CD14-positive monocyte (primary cell): ENCODE data around the gene CDK5RAP2. TPM values are rescaled to one million over a fixed set of nuclear protein-coding genes. Genes with fewer than 3 reads are reported as not detected.

Experiments
- DNase-seq, 3 donors: peaks; one replicate each; pipeline ENCODE4 v3.0.0-alpha.2; 2011 to 2022
- H2AFZ ChIP-seq: 2 replicates; pipeline ENCODE4 v1.6.0; 2012; ENCODE audit warnings: mild to moderate bottlenecking, low read depth, low read length, inconsistent platforms; ENCODE audit not compliant: insufficient read depth, poor library complexity, severe bottlenecking
- H3K27ac ChIP-seq, 2 donors: 1 replicate in 1 of 2; 2 replicates in 1 of 2; pipeline ENCODE4 v1.5.1; 2012 to 2013; ENCODE audit warnings: low read length in 2 of 2, control low read depth in 1 of 2, inconsistent platforms in 1 of 2, low read depth in 1 of 2, mild to moderate bottlenecking in 1 of 2
- H3K27me3 ChIP-seq, 2 donors: one replicate each; pipeline versions ENCODE4 v1.6.0 to v1.6.1; 2011 to 2013; ENCODE audit warnings: low read length in 2 of 2; ENCODE audit not compliant: control insufficient read depth in 2 of 2, insufficient read depth in 2 of 2
- H3K36me3 ChIP-seq, 2 donors: replicated peaks in 1 of 2; 1 replicate in 1 of 2; 2 replicates in 1 of 2; pipeline versions ENCODE4 v1.5.1 to v1.6.1; 2012 to 2013; ENCODE audit warnings: low read length in 2 of 2, control low read depth in 1 of 2, inconsistent platforms in 1 of 2, mild to moderate bottlenecking in 1 of 2; ENCODE audit not compliant: insufficient read depth in 2 of 2, control insufficient read depth in 1 of 2
- H3K4me1 ChIP-seq, 2 donors: 1 replicate in 1 of 2; 2 replicates in 1 of 2; pipeline versions ENCODE4 v1.5.1 to v1.6.1; 2012 to 2013; ENCODE audit warnings: low read length in 2 of 2, control low read depth in 1 of 2, inconsistent platforms in 1 of 2, mild to moderate bottlenecking in 1 of 2, moderate library complexity in 1 of 2; ENCODE audit not compliant: insufficient read depth in 2 of 2, control insufficient read depth in 1 of 2
- H3K4me2 ChIP-seq: replicated peaks from 2 replicates; pipeline ENCODE3; 2012; ENCODE audit warnings: low read length, moderate library complexity, mild to moderate bottlenecking; ENCODE audit not compliant: poor library complexity, severe bottlenecking; ENCODE audit errors: extremely low read depth
- H3K4me3 ChIP-seq, 3 experiments: fragments of 200-600 bp in 1 of 3; sonication (generic) in 1 of 3; replicated peaks in 1 of 3; 1 replicate in 2 of 3; 2 replicates in 1 of 3; pipeline ENCODE4 v1.5.1; 2011 to 2013; ENCODE audit warnings: low read length in 3 of 3, mild to moderate bottlenecking in 3 of 3, control low read depth in 2 of 3, low read depth in 2 of 3, inconsistent platforms in 1 of 3, moderate library complexity in 1 of 3
- H3K79me2 ChIP-seq: 2 replicates; pipeline ENCODE4 v1.6.0; 2012; ENCODE audit warnings: mild to moderate bottlenecking, control low read depth, inconsistent platforms, low read length, moderate library complexity; ENCODE audit not compliant: insufficient read depth
- H3K9ac ChIP-seq: 2 replicates; pipeline ENCODE4 v1.6.0; 2017; ENCODE audit warnings: low read length, mild to moderate bottlenecking; ENCODE audit not compliant: insufficient read depth, poor library complexity, severe bottlenecking
- H3K9me3 ChIP-seq, 2 donors: replicated peaks in 1 of 2; 1 replicate in 1 of 2; 2 replicates in 1 of 2; pipeline versions ENCODE4 v1.5.1 to v1.6.1; 2012 to 2013; ENCODE audit warnings: low read length in 2 of 2, control low read depth in 1 of 2; ENCODE audit not compliant: control insufficient read depth in 1 of 2, insufficient read depth in 1 of 2
- H4K20me1 ChIP-seq: 2 replicates; pipeline ENCODE4 v1.6.0; 2012; ENCODE audit warnings: mild to moderate bottlenecking, low read length, control low read depth, moderate library complexity; ENCODE audit not compliant: insufficient read depth
- H3K27ac Mint-ChIP-seq, 7 donors: one replicate each; pipeline ENCODE4 v1.8.0; 2020; ENCODE audit warnings: mild to moderate bottlenecking in 7 of 7, mixed read lengths in 7 of 7, moderate library complexity in 6 of 7, inconsistent platforms in 2 of 7
- H3K27me3 Mint-ChIP-seq, 3 donors: one replicate each; pipeline ENCODE4 v1.8.0; 2021 to 2022; ENCODE audit warnings: low read depth in 3 of 3, mild to moderate bottlenecking in 3 of 3, mixed read lengths in 3 of 3, moderate library complexity in 3 of 3, inconsistent platforms in 1 of 3
- H3K36me3 Mint-ChIP-seq, 2 donors: one replicate each; pipeline ENCODE4 v1.8.0; 2020; ENCODE audit warnings: mixed read lengths in 2 of 2, inconsistent platforms in 1 of 2, mild to moderate bottlenecking in 1 of 2
- H3K4me1 Mint-ChIP-seq: one replicate; pipeline ENCODE4 v1.8.0; 2020; ENCODE audit warnings: mild to moderate bottlenecking, mixed read lengths
- H3K4me3 Mint-ChIP-seq, 2 donors: one replicate each; pipeline ENCODE4 v1.8.0; 2020; ENCODE audit warnings: mild to moderate bottlenecking in 2 of 2, mixed read lengths in 2 of 2, moderate library complexity in 1 of 2
- H3K9me3 Mint-ChIP-seq, 7 donors: one replicate each; pipeline ENCODE4 v1.8.0; 2020 to 2022; ENCODE audit warnings: mixed read lengths in 7 of 7, mild to moderate bottlenecking in 6 of 7, moderate library complexity in 6 of 7, inconsistent platforms in 2 of 7
- CTCF ChIP-seq: fragments of 200-600 bp; IDR thresholded peaks from one replicate; pipeline ENCODE4 v1.8.0; 2022; ENCODE audit warnings: antibody characterized with exemption, mild to moderate bottlenecking
- WGBS: methylation state at CpG from one replicate; pipeline ENCODE4 v1.1.5; 2013; ENCODE audit warnings: missing lambda C conversion rate; ENCODE audit not compliant: insufficient coverage; 5-methylcytosine and 5-hydroxymethylcytosine counted together
- intact Hi-C, 2 donors: fragments of 100-400 bp; cut with micrococcal nuclease; formaldehyde crosslinking; loops; one replicate each; pipeline versions ENCODE4 v1.15.0 to v1.15.1; 2023
- polyA plus RNA-seq, 3 donors: library from polyadenylated mRNA; depleted of rRNA in 1 of 3; unstranded in 2 of 3; stranded (reverse) in 1 of 3; fragments of 300-500 nt in 2 of 3; fragments of >200 nt in 1 of 3; fragmentation: Illumina TruSeq in 2 of 3; gene quantifications; 1 replicate in 2 of 3; 2 replicates in 1 of 3; pipeline ENCODE4 v1.2.3, GENCODE V29; 2012 to 2021

The CDK5RAP2 gene
- polyA plus RNA-seq, 3 donors = 2.0 to 13.7 (median 6.1) TPM

GRCh38 chr9:120381839-120382238 is 198.1 kb downstream of the CDK5RAP2 start:
- H2AFZ ChIP-seq = no peak overlapping the region
- no peak overlapping the region for H3K4me2 ChIP-seq
- no peaks in the 10 kb centered on the region for H3K4me1 Mint-ChIP-seq
- H3K27me3 Mint-ChIP-seq = peaks cover 0 to 3% (median 0%) of the 10 kb centered on the region in 3 donors
- no peaks in the 10 kb centered on the region for H3K79me2 ChIP-seq
- intact Hi-C loops = no loop called here
- H3K9me3 ChIP-seq = peaks cover 0 to 11% of the 10 kb centered on the region in 2 donors
- no peaks in the 10 kb centered on the region for H3K27me3 ChIP-seq
- H3K9ac ChIP-seq = no peak overlapping the region
- TF ChIP-seq CTCF = no peak
- WGBS = 88% methylated on average over 10 of the region's 10 CpGs
- H3K36me3 Mint-ChIP-seq = peaks cover 9 to 10% of the 10 kb centered on the region in 2 donors
- no peak overlapping the region for H3K4me3 ChIP-seq
- H3K27ac ChIP-seq = no peak overlapping the region
- peaks cover 0 to 6% of the 10 kb centered on the region in 2 donors for H3K36me3 ChIP-seq
- peaks cover 0 to 13% (median 4%) of the 10 kb centered on the region in 7 donors for H3K9me3 Mint-ChIP-seq
- no peaks in the 10 kb centered on the region for H4K20me1 ChIP-seq
- DNase-seq = no peak
- H3K4me1 ChIP-seq = no peaks in the 10 kb centered on the region
- no peak overlapping the region for H3K4me3 Mint-ChIP-seq
- H3K27ac Mint-ChIP-seq = no peak overlapping the region

DNA sequence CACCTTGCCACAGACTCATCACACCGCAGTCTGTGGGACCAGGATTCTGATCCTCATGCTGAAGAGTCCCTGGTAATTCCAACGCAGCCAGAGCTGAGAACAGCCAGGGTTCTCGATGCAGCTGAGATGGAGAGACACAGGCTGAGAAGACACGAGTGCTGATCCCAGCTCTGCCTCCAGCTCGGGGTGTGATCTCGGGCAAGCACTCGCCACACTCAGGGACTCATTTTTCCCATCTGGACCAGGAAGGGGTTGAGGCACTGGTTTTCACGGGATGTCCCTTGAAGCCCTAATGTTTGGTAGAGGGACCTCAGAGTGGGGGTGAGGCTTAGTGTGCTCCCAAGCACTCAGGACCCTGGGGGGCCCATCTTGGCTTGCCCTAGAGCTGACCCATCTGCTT is 200.4 kb downstream of the CDK5RAP2 start:
- Mint-ChIP-seq H3K27me3 (peaks cover 0 to 3% (median 2%) of the 10 kb centered on the region in 3 donors), H3K36me3 (peaks cover under 1 to 3% of the 10 kb centered on the region in 2 donors)
- no peak for TF ChIP-seq CTCF

More for the DNA sequence above, 200.4 kb downstream of the CDK5RAP2 start:
- Histone ChIP-seq H3K27me3 (no peaks in the 10 kb centered on the region), H3K4me1 (no peaks in the 10 kb centered on the region), H3K4me3 (no peak overlapping the region), H4K20me1 (no peaks in the 10 kb centered on the region), H3K9me3 (peaks cover 0 to 11% of the 10 kb centered on the region in 2 donors), H3K27ac (no peak overlapping the region), H3K36me3 (no peaks in the 10 kb centered on the region), H3K4me2 (no peak overlapping the region), H3K9ac (no peak overlapping the region), H3K79me2 (no peaks in the 10 kb centered on the region), H2AFZ (no peak overlapping the region)
- H3K4me3 Mint-ChIP-seq = no peak overlapping the region
- no peak overlapping the region for H3K27ac Mint-ChIP-seq
- WGBS = 100% methylated on average over 8 of the region's 8 CpGs
- no peaks in the 10 kb centered on the region for H3K4me1 Mint-ChIP-seq
- intact Hi-C loops = no loop called here
- peaks cover 0 to 13% (median 5%) of the 10 kb centered on the region in 7 donors for H3K9me3 Mint-ChIP-seq
- DNase-seq = no peak
